ENCODE results near the gene RELL1. TPM values are rescaled to one million over a fixed set of nuclear protein-coding genes. Genes with fewer than 3 reads are reported as not detected.

RELL1 gene
- total and polyA plus RNA-seq, 10 of the 15 experiments (the other 5 are each of a cell fraction or from before 2014, with no cell fraction given), result 0.20 to 10.9 (median 3.9) TPM

GRCh38 chr4:37628977-37629609 is 57.1 kb downstream of the RELL1 start:
- BruUV-seq (replicated peaks), result no TSS peak
- ChIA-PET SMC1A (ENCODE audit: uncharacterized antibody, unreplicated experiment) (interaction anchor here (0.5 to 1.3 kb wide), 2 partner anchors 19 to 30 kb away, joined by 3 read pairs; no protein-coding TSS in a partner anchor), POLR2A (no interaction called here), RAD21 (ENCODE audit: unreplicated experiment) (no interaction called here), CTCF (interaction anchor here (1.5 kb wide), 1 partner anchor 26 kb away, joined by 6 read pairs; no protein-coding TSS in a partner anchor)
- H3K4me3 ChIP-seq, result no peak overlapping the region
- H3K4me2 ChIP-seq (ENCODE audit: control insufficient read depth, insufficient read depth), result no peak overlapping the region
- no peaks in the 10 kb centered on the region for H3K27me3 ChIP-seq (replicated peaks in 1 of 2; ENCODE audit: control insufficient read depth in 2 of 2, insufficient read depth in 2 of 2, low read length in 1 of 2)
- DNase-seq (ENCODE audit: low read depth, low spot score), result no peak
- ATAC-seq, result no peak
- no peaks in the 10 kb centered on the region for H4K20me1 ChIP-seq (ENCODE audit: control insufficient read depth, insufficient read depth)
- intact Hi-C loops (cut with micrococcal nuclease; ENCODE audit: unreplicated experiment) (no loop called here), in situ Hi-C loops (cut with MboI) (no loop called here)
- H3K27ac ChIP-seq (ENCODE audit: control insufficient read depth, insufficient read depth), result no peak overlapping the region
- no peaks in the 10 kb centered on the region for H3K9me3 ChIP-seq (replicated peaks; ENCODE audit: control insufficient read depth, insufficient read depth, low read length)
- H3K9ac ChIP-seq (ENCODE audit: control insufficient read depth, insufficient read depth, low read length), result no peak overlapping the region
- 100% methylated on average over 4 of the region's 4 CpGs for WGBS (ENCODE audit: insufficient coverage, insufficient replicate concordance, low lambda C conversion rate, missing lambda C conversion rate)
- peaks cover 0 to 6% of the 10 kb centered on the region in 2 experiments; a peak in 3 of 4 replicates for H3K36me3 ChIP-seq (ENCODE audit: control insufficient read depth in 2 of 2, insufficient read depth in 2 of 2, low read length in 1 of 2)
- no peak overlapping the region for H2AFZ ChIP-seq (ENCODE audit: control insufficient read depth, low read depth, low read length)
- FAIRE-seq, result no peak
- H3K79me2 ChIP-seq (ENCODE audit: control insufficient read depth, insufficient read depth, low read length), result no peaks in the 10 kb centered on the region
- TF ChIP-seq EED (IDR thresholded peaks at IDR 0.05; ENCODE audit: low read depth), result no peak
- H3K4me1 ChIP-seq (ENCODE audit: control insufficient read depth, insufficient read depth, low read length), result peaks cover 6% of the 10 kb centered on the region; the same call in 1 of the 2 replicates

- Histone ChIP-seq H3K36me3 (ENCODE audit: control insufficient read depth in 2 of 2, insufficient read depth in 2 of 2, low read length in 1 of 2) (peaks cover 0 to 6% of the 10 kb centered on the region in 2 experiments; a peak in 2 of 4 replicates), H3K4me3 (no peak overlapping the region), H3K9ac (ENCODE audit: control insufficient read depth, insufficient read depth, low read length) (no peak overlapping the region), H3K79me2 (ENCODE audit: control insufficient read depth, insufficient read depth, low read length) (no peaks in the 10 kb centered on the region), H3K4me2 (ENCODE audit: control insufficient read depth, insufficient read depth) (no peak overlapping the region), H3K4me1 (ENCODE audit: control insufficient read depth, insufficient read depth, low read length) (no peaks in the 10 kb centered on the region), H4K20me1 (ENCODE audit: control insufficient read depth, insufficient read depth) (no peaks in the 10 kb centered on the region), H2AFZ (ENCODE audit: control insufficient read depth, low read depth, low read length) (no peak overlapping the region), H3K27me3 (replicated peaks in 1 of 2; ENCODE audit: control insufficient read depth in 2 of 2, insufficient read depth in 2 of 2, low read length in 1 of 2) (no peaks in the 10 kb centered on the region), H3K27ac (ENCODE audit: control insufficient read depth, insufficient read depth) (no peak overlapping the region), H3K9me3 (replicated peaks; ENCODE audit: control insufficient read depth, insufficient read depth, low read length) (no peaks in the 10 kb centered on the region)
- BruUV-seq (replicated peaks), result no TSS peak
- ChIA-PET POLR2A (no interaction called here), RAD21 (ENCODE audit: unreplicated experiment) (no interaction called here), CTCF (interaction anchor here (1.0 kb wide), 1 partner anchor 49 kb away, joined by 3 read pairs; no protein-coding TSS in a partner anchor), SMC1A (ENCODE audit: uncharacterized antibody, unreplicated experiment) (no interaction called here)
- FAIRE-seq, result no peak
- 72% methylated on average over 3 of the region's 3 CpGs for whole genome bisulfite sequencing (ENCODE audit: insufficient coverage, insufficient replicate concordance, low lambda C conversion rate, missing lambda C conversion rate)
- in situ Hi-C loops (cut with MboI) (no loop called here), intact Hi-C loops (cut with micrococcal nuclease; ENCODE audit: unreplicated experiment) (no loop called here)
- DNase-seq (ENCODE audit: low read depth, low spot score), result no peak
- no peak for ATAC-seq
- TF ChIP-seq SMARCA5 (IDR thresholded peaks at IDR 0.05), result no peak
- no peak for TF ChIP-seq IKZF1 (conservative IDR thresholded peaks at IDR 0.05)
- TF ChIP-seq CUX1 (IDR thresholded peaks at IDR 0.05; ENCODE audit: insufficient replicate concordance, low read depth, low read length), result no peak
- TF ChIP-seq NBN (IDR thresholded peaks at IDR 0.05), result no peak
- no peak for TF ChIP-seq SMC3 (IDR thresholded peaks at IDR 0.05; ENCODE audit: borderline replicate concordance, low read length)
- TF ChIP-seq MAX (IDR thresholded peaks at IDR 0.05; ENCODE audit: low read depth, low read length), result no peak
- TF ChIP-seq ZSCAN29 (IDR thresholded peaks at IDR 0.05), result no peak
- TF ChIP-seq LARP7 (IDR thresholded peaks at IDR 0.05), result no peak
- no peak for TF ChIP-seq PAX8 (IDR thresholded peaks at IDR 0.05)
- TF ChIP-seq HDGF (IDR thresholded peaks at IDR 0.05), result no peak
- TF ChIP-seq ZNF207 (IDR thresholded peaks at IDR 0.05; ENCODE audit: borderline replicate concordance), result no peak
- TF ChIP-seq KAT2A (conservative IDR thresholded peaks at IDR 0.05; ENCODE audit: control insufficient read depth, low read depth, low read length), result no peak
- no peak for TF ChIP-seq ASH2L (IDR thresholded peaks at IDR 0.05; ENCODE audit: borderline replicate concordance, low read depth)
Observed at GRCh38 chr4:37627263-37627662, 58.9 kb downstream of the RELL1 start.
